NCI-H2196 (cell line): Measurements from ENCODE around the gene GCNT1.
"Not testable (repeated sequence)": the region's sequence is repeated elsewhere in the genome, so short reads cannot be mapped to it uniquely, and the experiment has no call there.

Source experiments
- DNase-seq: peaks from one replicate; lab custom pipeline; 2025; ENCODE audit not compliant: unreplicated experiment; lab: John Stamatoyannopoulos, UW

Gene GCNT1

GRCh38 chr9:76458903-76459693 lies at the start of gene GCNT1:
Gene GCNT1, plus strand, starts transcription at chr9:76459182. Its CDS starts 43,200 bp downstream, at chr9:76502382.
- DNase-seq, result peak; percentile 93

GRCh38 chr9:76412638-76413037 lies 46.3 kb upstream of the GCNT1 start:
- DNase-seq, result no peak

DNA sequence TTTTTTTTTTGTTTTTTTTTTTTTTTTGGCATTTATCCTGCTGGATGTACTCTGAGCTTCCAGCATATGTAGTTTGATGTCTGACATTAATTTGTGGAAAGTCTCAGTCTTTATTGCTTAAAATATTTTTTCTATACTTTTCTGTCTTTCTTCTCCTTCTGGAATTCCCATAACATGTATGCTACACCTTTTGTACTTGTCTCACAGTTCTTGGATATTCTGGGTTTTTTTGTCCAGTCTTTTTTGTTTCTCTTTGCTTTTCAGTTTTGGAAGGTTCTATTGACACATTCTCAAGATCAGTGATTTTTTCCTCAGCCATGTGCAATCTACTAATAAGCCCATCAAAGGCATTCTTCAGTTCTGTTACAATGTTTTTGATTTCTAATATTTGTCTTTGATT lies 45.3 kb upstream of the GCNT1 start:
- DNase-seq, result no peak

DNA sequence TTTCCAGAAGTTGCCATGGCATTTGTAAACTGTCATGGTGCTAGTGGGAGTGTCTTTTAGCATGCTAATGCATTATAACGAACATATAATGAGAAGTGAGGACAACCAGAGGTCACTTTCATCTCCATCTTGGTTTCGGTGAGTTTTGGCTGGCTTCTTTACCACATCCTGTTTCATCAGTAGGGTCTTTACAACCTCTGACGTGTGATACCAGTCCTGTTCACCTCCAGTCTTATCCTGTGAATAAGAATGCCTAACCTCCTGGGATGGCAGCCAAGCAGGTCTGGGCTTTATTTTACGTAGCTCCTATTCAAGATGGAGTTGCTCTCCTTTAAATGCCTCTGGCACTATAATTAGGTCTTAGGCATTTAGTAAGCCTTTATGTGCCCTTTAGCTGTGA lies 44.3 kb upstream of the GCNT1 start:
- DNase-seq, result peak; percentile 51

DNA sequence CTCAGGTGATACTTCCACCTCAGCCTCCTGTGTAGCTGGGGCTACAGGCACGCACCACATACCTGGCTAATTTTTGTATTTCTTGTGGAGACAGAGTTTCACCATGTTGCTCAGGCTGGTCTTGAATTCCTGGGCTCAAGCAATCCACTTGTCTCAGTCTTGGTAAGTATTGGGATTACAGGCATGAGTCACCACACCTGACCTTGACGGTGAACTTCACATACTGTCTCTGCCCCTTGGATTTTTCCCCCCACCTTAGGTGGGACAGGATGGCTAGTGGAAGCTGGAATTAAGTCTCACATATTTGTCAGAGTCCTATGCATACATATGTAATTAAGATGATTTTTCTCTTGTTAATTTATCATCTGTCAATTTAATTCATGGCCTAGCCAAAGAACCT lies 43.8 kb upstream of the GCNT1 start:
- peak; percentile 28 for DNase-seq

GRCh38 chr9:76415731-76416130 lies 43.3 kb upstream of the GCNT1 start:
- DNase-seq, result peak; percentile 88

GRCh38 chr9:76417394-76417793 lies 41.6 kb upstream of the GCNT1 start:
- DNase-seq, result no peak

- DNase-seq, result no peak
Measured at GRCh38 chr9:76419782-76420380, 39.1 kb upstream of the GCNT1 start.

DNA sequence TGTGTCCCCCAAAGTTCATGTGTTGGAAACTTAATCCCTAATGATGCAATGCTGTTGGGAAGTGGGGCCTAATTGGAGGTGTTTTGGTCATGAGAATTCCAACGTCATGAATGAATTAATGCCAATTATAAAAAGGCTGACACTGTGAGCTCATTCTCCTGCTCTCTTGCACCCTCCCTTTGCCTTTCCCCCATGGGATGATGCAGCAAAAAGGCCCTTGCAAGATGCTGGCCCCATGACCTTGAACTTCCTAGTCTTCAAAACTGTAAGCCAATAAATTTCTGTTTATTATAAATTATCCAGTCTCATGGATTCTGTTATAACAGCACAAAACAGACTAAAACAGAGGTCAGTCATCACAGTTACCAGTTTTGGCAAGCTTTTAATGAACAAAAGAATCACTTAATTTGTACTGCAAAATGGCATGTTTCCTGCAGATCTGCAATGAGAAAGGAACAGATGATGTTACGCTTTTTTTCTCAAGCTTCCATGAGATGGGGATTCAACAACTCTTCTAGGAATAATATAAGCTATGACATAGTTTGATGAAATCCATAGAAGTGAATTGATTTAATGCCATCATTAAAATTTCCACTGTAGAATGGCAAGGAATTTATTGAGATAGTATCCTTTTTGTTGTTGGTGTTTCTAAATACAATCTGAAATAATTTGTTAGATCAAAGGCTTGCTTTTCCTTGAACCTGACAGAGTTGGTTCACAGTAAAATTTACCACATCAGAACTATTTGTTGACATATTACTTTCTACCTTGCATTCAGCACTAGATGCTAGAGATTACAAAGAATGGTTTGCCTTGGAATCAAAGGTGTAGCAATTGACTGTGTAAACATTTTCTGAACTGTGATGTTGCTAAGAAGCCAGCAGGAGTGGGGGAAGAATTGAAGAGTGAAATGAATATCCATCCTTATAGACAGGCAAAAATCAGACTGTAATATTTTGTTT lies 35.5 kb upstream of the GCNT1 start:
- DNase-seq, result peak; percentile 25

- DNase-seq, result no peak
Measured at GRCh38 chr9:76424491-76424890, 34.5 kb upstream of the GCNT1 start.

- no peak for DNase-seq
Measured at GRCh38 chr9:76425677-76426453, 33.1 kb upstream of the GCNT1 start.

DNA sequence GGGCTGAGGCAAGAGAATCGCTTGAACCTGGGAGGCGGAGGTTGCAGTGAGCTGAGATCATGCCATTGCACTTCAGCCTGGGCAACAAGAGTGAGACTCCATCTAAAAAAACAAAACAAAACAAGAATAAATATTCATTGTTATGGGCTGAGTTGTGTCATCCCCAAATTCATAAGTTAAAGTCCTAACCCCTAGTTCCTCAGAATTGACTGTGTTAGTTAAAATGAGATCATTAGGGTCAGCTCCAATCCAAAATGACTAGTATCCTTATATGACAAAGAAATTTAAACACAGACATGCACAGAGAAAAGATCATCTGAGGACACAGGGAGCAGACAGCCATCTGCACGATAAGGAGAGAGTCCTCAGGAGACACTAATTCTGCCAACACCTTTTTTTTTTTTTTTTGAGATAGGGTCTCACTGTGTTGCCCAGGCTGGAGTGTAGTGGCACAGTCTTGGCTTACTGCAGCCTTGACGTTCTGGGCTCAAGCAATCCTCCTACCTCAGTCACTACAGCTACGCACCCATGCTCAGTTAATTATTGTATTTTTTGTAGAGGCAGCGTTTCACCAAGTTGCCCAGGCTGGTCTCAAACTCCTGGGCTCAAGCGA lies 32.1 kb upstream of the GCNT1 start:
- DNase-seq, result no peak

- DNase-seq, result no peak
Measured at GRCh38 chr9:76431601-76432000, 27.4 kb upstream of the GCNT1 start.

DNA sequence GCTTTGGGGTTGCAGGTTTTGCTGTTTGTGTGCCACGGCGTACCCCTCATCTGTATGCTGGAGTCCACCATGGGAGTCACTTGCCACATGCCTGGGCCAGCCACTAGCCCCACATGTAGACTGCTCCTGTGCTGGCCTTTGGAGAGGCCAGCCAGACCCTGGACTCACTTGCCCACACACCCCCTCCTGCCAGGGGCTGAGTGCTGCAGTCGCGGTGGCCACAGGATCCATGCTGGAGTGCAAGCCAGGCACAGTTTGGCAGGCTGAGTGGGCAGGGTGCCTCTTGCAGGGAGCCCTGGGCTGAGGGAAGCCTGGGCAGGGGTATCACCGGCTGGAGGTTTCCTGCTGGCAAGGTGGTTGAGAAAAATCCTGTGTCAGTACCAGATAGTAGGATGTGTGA lies 25.6 kb upstream of the GCNT1 start:
- no peak for DNase-seq

GRCh38 chr9:76433836-76434235 lies 25.1 kb upstream of the GCNT1 start:
- DNase-seq, result no peak

GRCh38 chr9:76434897-76435296 lies 24.1 kb upstream of the GCNT1 start:
- DNase-seq, result not testable (repeated sequence)

DNA sequence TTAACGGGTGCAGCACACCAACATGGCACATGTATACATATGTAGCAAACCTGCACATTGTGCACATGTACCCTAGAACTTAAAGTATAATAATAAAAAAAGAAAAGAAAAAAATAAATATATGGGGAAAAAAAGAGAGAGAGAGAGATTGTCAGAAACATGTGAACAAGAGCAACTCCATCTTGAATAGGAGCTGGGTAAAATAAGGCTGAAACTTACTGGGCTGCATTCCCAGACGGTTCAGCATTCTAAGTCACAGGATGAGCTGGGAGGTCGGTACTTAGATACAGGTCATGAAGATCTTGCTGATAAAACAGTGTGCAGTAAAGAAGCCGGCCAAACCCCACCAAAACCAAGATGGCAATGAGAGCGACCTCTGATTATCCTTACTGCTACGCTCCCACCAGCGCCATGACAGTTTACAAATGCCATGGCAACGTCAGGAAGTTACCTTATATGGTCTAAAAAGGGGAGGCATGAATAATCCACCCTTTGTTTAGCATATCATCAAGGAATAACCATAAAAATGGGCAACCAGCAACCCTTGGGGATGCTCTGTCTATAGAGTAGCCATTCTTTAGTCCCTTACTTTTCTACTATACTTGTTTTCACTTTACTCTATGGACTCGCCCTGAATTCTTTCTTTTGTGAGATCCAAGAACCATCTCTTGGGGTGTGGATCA lies 21.8 kb upstream of the GCNT1 start:
- not testable (repeated sequence) for DNase-seq

GRCh38 chr9:76438841-76439588 lies 20.0 kb upstream of the GCNT1 start:
- no peak for DNase-seq
